HCT116 (cell line): ENCODE results near the gene UPP2. TPM values are rescaled to one million over a fixed set of nuclear protein-coding genes. Genes with fewer than 3 reads are reported as not detected.

Experiments
- ATAC-seq: fragments of 200-7000 bp; cut with Tn5 transposase; 2 replicates; pipeline ENCODE4 v1.9.1; 2020; ENCODE audit warnings: mild to moderate bottlenecking, moderate library complexity
- BruUV-seq: library from RNA; stranded (reverse); fragments of 400-500 nt; replicated peaks from 2 replicates; lab custom pipeline; 2021; lab: Mats Ljungman, UMichigan
- CTCF ChIA-PET: fragments of 300-600 bp; sonication (Branson Sonifier 250); formaldehyde crosslinking; loops from one replicate; lab custom pipeline; 2021; ENCODE audit warnings: antibody characterized with exemption; lab: Charles Lee
- POLR2A ChIA-PET: fragments of 300-600, 350-600 bp; sonication (Branson Sonifier 250); formaldehyde crosslinking; loops from one replicate; lab custom pipeline; 2021; ENCODE audit warnings: antibody characterized with exemption; lab: Charles Lee
- RAD21 ChIA-PET, 2 experiments: fragments of 300-600 bp; sonication (Branson Sonifier 250); formaldehyde crosslinking; loops; one replicate each; lab custom pipeline; 2023; ENCODE audit warnings: low total read pairs in 2 of 2; ENCODE audit not compliant: uncharacterized antibody in 2 of 2, unreplicated experiment in 2 of 2, low non-redundant PET in 1 of 2; lab: Charles Lee
- DNase-seq: peaks from one replicate; pipeline ENCODE4 v3.0.0-alpha.2; 2010; ENCODE audit warnings: low read depth, low spot score
- H2AFZ ChIP-seq: fragments of 200-600 bp; shearing (Covaris generic), sonication (generic); 2 replicates; pipeline ENCODE4 v1.6.1; 2017; ENCODE audit warnings: low read depth, mixed run types, mixed read lengths, antibody characterized with exemption, low read length; ENCODE audit not compliant: poor library complexity, severe bottlenecking
- H3K27ac ChIP-seq: 2 replicates; pipeline ENCODE4 v1.5.1; 2012; ENCODE audit warnings: low read depth, low read length
- H3K27me3 ChIP-seq: fragments of 200-600 bp; sonication (generic); 2 replicates; pipeline ENCODE4 v1.6.1; 2016; ENCODE audit warnings: mixed run types, low read length, mixed read lengths; ENCODE audit not compliant: insufficient read depth
- H3K36me3 ChIP-seq, 2 experiments: fragments of 200-500 bp in 1 of 2; fragments of 200-600 bp in 1 of 2; sonication (Bioruptor generic) in 1 of 2; sonication (generic) in 1 of 2; 2 replicates each; pipeline versions ENCODE4 v1.5.1 to v1.6.1; 2014 to 2016; ENCODE audit warnings: low read length in 2 of 2, inconsistent platforms in 1 of 2, mixed read lengths in 1 of 2, mixed run types in 1 of 2; ENCODE audit not compliant: insufficient read depth in 2 of 2, control insufficient read depth in 1 of 2
- H3K4me1 ChIP-seq, 2 experiments: fragments of 200-600 bp in 1 of 2; sonication (generic) in 1 of 2; 2 replicates each; pipeline versions ENCODE4 v1.5.1 to v1.6.1; 2012 to 2017; ENCODE audit warnings: low read length in 2 of 2, inconsistent platforms in 1 of 2, mild to moderate bottlenecking in 1 of 2, mixed read lengths in 1 of 2, mixed run types in 1 of 2, moderate library complexity in 1 of 2; ENCODE audit not compliant: insufficient read depth in 2 of 2, control insufficient read depth in 1 of 2
- H3K4me2 ChIP-seq: fragments of 200-600 bp; sonication (generic); 2 replicates; pipeline ENCODE4 v1.6.1; 2017; ENCODE audit warnings: mixed run types, low read length, mixed read lengths
- H3K4me3 ChIP-seq, 2 experiments: fragments of 200-600 bp in 1 of 2; sonication (generic) in 1 of 2; replicated peaks in 1 of 2; 2 replicates each; pipeline ENCODE4 v1.5.1; 2011 to 2016; ENCODE audit warnings: low read length in 2 of 2, control low read depth in 1 of 2, low read depth in 1 of 2, mild to moderate bottlenecking in 1 of 2, mixed read lengths in 1 of 2, mixed run types in 1 of 2
- H3K79me2 ChIP-seq: fragments of 200-600 bp; sonication (generic); 2 replicates; pipeline ENCODE4 v1.6.1; 2017; ENCODE audit warnings: mild to moderate bottlenecking, mixed run types, low read length, moderate library complexity, mixed read lengths; ENCODE audit not compliant: insufficient read depth
- H3K9ac ChIP-seq: fragments of 200-600 bp; sonication (generic); 2 replicates; pipeline ENCODE4 v1.6.1; 2016; ENCODE audit warnings: low read length, mixed read lengths
- H3K9me2 ChIP-seq: fragments of 200-600 bp; sonication (generic), shearing (Covaris generic); 2 replicates; pipeline ENCODE4 v1.6.1; 2017; ENCODE audit warnings: mixed run types, mild to moderate bottlenecking, moderate library complexity; ENCODE audit not compliant: insufficient read depth
- H3K9me3 ChIP-seq, 2 experiments: fragments of 200-500 bp in 1 of 2; fragments of 200-600 bp in 1 of 2; sonication (Bioruptor generic) in 1 of 2; sonication (generic) in 1 of 2; 2 replicates each; pipeline ENCODE4 v1.6.1; 2014 to 2017; ENCODE audit warnings: low read length in 2 of 2, mixed read lengths in 2 of 2, inconsistent platforms in 1 of 2, low read depth in 1 of 2, mild to moderate bottlenecking in 1 of 2, mixed run types in 1 of 2, moderate library complexity in 1 of 2; ENCODE audit not compliant: control insufficient read depth in 1 of 2, insufficient read depth in 1 of 2
- H4K20me1 ChIP-seq: fragments of 200-600 bp; sonication (generic), shearing (Covaris generic); 2 replicates; pipeline ENCODE4 v1.6.1; 2017; ENCODE audit warnings: mixed run types, mild to moderate bottlenecking, moderate library complexity; ENCODE audit not compliant: insufficient read depth
- ATF3 ChIP-seq: IDR thresholded peaks from 2 replicates; pipeline ENCODE4 v1.6.1; 2012
- CBX3 ChIP-seq: IDR thresholded peaks from 2 replicates; pipeline ENCODE4 v1.6.1; 2012; ENCODE audit warnings: low read depth
- CTCF ChIP-seq, 3 experiments: fragments of 200-600 bp in 1 of 3; sonication (generic) in 1 of 3; IDR thresholded peaks in 2 of 3; conservative IDR thresholded peaks in 1 of 3; 2 replicates each; pipeline ENCODE4 v1.5.1; 2012 to 2017; ENCODE audit warnings: low read depth in 2 of 3, low read length in 2 of 3, antibody characterized with exemption in 1 of 3, borderline replicate concordance in 1 of 3, control low read depth in 1 of 3, mild to moderate bottlenecking in 1 of 3, mixed read lengths in 1 of 3, mixed run types in 1 of 3, moderate library complexity in 1 of 3; ENCODE audit not compliant: insufficient read depth in 1 of 3
- EGR1 ChIP-seq: IDR thresholded peaks from 2 replicates; pipeline ENCODE4 v1.6.1; 2012; ENCODE audit warnings: low read depth
- EZH2 ChIP-seq: fragments of 200-600 bp; sonication (generic); IDR thresholded peaks from 2 replicates; pipeline ENCODE4 v1.6.1; 2017; ENCODE audit warnings: antibody characterized with exemption, mixed run types
- EZH2phosphoT487 ChIP-seq: fragments of 200-600 bp; IDR thresholded peaks from 2 replicates; pipeline ENCODE4 v1.6.1; 2018; ENCODE audit warnings: antibody characterized with exemption, borderline replicate concordance
- FOSL1 ChIP-seq: IDR thresholded peaks from 2 replicates; pipeline ENCODE4 v1.6.1; 2012; ENCODE audit warnings: low read depth
- JUND ChIP-seq: IDR thresholded peaks from 2 replicates; pipeline ENCODE4 v1.6.1; 2012
- SP1 ChIP-seq: IDR thresholded peaks from 2 replicates; pipeline ENCODE4 v1.6.1; 2012; ENCODE audit warnings: low read depth
- SRF ChIP-seq: IDR thresholded peaks from 2 replicates; pipeline ENCODE4 v1.6.1; 2012; ENCODE audit warnings: low read depth
- TCF7L2 ChIP-seq: IDR thresholded peaks from 2 replicates; pipeline ENCODE4 v1.7.0; 2011; ENCODE audit warnings: borderline replicate concordance, inconsistent platforms; ENCODE audit not compliant: insufficient read depth, insufficient read length; ENCODE audit errors: extremely low read depth
- ZFX ChIP-seq: fragments of 450-650 bp; IDR thresholded peaks from 2 replicates; pipeline ENCODE4 v1.6.1; 2017
- ZNF274 ChIP-seq: fragments of 200-500 bp; sonication (Bioruptor generic); IDR thresholded peaks from 2 replicates; pipeline ENCODE4 v1.6.1; 2014; ENCODE audit warnings: mild to moderate bottlenecking, low read depth, low read length, inconsistent platforms
- intact Hi-C: fragments of 100-400 bp; cut with micrococcal nuclease; formaldehyde crosslinking; loops from 2 replicates; pipeline ENCODE4 v1.10.0; 2022
- total RNA-seq: library from RNA; stranded (reverse); gene quantifications from one replicate; pipeline ENCODE4 v1.2.1, GENCODE V29; 2021; ENCODE audit not compliant: unreplicated experiment
- TF ChIP-seq, protein P1 (sequence below): IDR thresholded peaks from 2 replicates; pipeline ENCODE4 v1.6.1; 2012; ENCODE audit warnings: low read depth
- TF ChIP-seq, protein P2 (sequence below): IDR thresholded peaks from 2 replicates; pipeline ENCODE4 v1.6.1; 2012

UPP2 gene
- total RNA-seq, 1 experiment from 2014 or later, result not detected

DNA sequence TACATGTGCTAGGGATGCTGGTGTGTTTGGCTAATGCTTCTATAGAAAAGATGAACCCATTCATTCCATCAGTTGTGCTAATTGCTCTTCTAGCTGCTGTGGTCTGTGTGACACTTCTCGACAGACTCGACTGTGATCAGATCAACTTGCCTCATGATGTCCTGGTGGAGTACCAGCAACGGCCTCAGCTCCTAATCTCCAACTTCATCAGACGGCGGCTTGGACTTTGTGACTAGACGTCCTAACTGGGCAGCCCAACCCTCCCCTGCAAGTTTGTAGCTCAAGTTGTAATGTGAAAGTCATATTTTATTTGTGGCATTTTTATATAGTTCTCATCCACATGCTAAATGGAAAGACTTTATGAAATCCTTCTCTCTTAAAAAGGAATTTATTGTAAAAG is 33.0 kb downstream of the UPP2 start:
- Histone ChIP-seq H3K9ac (no peak overlapping the region), H3K79me2 (no peaks in the 10 kb centered on the region), H3K9me3 (no peaks in the 10 kb centered on the region), H3K4me2 (no peak overlapping the region), H3K36me3 (no peaks in the 10 kb centered on the region), H3K27me3 (no peaks in the 10 kb centered on the region), H3K4me3 (no peak overlapping the region), H3K4me1 (no peaks in the 10 kb centered on the region), H3K9me2 (no peaks in the 10 kb centered on the region), H4K20me1 (no peaks in the 10 kb centered on the region), H2AFZ (no peak overlapping the region), H3K27ac (no peak overlapping the region)
- intact Hi-C loops, result no loop called here
- TF ChIP-seq ZFX (no peak), ZNF274 (no peak), SP1 (no peak), EGR1 (no peak)
- ChIA-PET CTCF (no interaction called here), POLR2A (no interaction called here), RAD21 (no interaction called here)
- ATAC-seq (no peak), DNase-seq (no peak)
- no TSS peak for BruUV-seq

- no peaks in the 10 kb centered on the region for H4K20me1 ChIP-seq
- H2AFZ ChIP-seq, result no peak overlapping the region
- intact Hi-C loops, result no loop called here
- TF ChIP-seq SP1, result no peak
- no peak for TF ChIP-seq CTCF (IDR thresholded peaks at IDR 0.05 in 2 of 3, conservative IDR thresholded peaks at IDR 0.05 in 1 of 3; ENCODE audit: borderline replicate concordance in 1 of 3, insufficient read depth in 1 of 3, low read depth in 2 of 3, low read length in 2 of 3)
- TF ChIP-seq, protein P1, sequence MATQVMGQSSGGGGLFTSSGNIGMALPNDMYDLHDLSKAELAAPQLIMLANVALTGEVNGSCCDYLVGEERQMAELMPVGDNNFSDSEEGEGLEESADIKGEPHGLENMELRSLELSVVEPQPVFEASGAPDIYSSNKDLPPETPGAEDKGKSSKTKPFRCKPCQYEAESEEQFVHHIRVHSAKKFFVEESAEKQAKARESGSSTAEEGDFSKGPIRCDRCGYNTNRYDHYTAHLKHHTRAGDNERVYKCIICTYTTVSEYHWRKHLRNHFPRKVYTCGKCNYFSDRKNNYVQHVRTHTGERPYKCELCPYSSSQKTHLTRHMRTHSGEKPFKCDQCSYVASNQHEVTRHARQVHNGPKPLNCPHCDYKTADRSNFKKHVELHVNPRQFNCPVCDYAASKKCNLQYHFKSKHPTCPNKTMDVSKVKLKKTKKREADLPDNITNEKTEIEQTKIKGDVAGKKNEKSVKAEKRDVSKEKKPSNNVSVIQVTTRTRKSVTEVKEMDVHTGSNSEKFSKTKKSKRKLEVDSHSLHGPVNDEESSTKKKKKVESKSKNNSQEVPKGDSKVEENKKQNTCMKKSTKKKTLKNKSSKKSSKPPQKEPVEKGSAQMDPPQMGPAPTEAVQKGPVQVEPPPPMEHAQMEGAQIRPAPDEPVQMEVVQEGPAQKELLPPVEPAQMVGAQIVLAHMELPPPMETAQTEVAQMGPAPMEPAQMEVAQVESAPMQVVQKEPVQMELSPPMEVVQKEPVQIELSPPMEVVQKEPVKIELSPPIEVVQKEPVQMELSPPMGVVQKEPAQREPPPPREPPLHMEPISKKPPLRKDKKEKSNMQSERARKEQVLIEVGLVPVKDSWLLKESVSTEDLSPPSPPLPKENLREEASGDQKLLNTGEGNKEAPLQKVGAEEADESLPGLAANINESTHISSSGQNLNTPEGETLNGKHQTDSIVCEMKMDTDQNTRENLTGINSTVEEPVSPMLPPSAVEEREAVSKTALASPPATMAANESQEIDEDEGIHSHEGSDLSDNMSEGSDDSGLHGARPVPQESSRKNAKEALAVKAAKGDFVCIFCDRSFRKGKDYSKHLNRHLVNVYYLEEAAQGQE, result no peak
- no peak for TF ChIP-seq JUND
- no peak for TF ChIP-seq ATF3
- no peak for TF ChIP-seq FOSL1
- no peak for TF ChIP-seq SRF
- TF ChIP-seq, protein P2, sequence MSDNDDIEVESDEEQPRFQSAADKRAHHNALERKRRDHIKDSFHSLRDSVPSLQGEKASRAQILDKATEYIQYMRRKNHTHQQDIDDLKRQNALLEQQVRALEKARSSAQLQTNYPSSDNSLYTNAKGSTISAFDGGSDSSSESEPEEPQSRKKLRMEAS, result no peak
- no peak for TF ChIP-seq EZH2
- no peak for TF ChIP-seq EGR1
- no peak for TF ChIP-seq TCF7L2
- no peak for TF ChIP-seq EZH2phosphoT487
- TF ChIP-seq CBX3, result no peak
- BruUV-seq, result no TSS peak
- no peak overlapping the region for H3K4me3 ChIP-seq
- ChIA-PET RAD21 (no interaction called here), CTCF (no interaction called here), POLR2A (no interaction called here)
- H3K27ac ChIP-seq, result no peak overlapping the region
- H3K36me3 ChIP-seq, result no peaks in the 10 kb centered on the region
- H3K9me3 ChIP-seq, result no peaks in the 10 kb centered on the region
- no peaks in the 10 kb centered on the region for H3K79me2 ChIP-seq
- DNase-seq (no peak), ATAC-seq (no peak)
- no peaks in the 10 kb centered on the region for H3K9me2 ChIP-seq
- H3K4me2 ChIP-seq, result no peak overlapping the region
- no peaks in the 10 kb centered on the region for H3K4me1 ChIP-seq
- H3K9ac ChIP-seq, result no peak overlapping the region
- H3K27me3 ChIP-seq, result no peaks in the 10 kb centered on the region
Observed at GRCh38 chr2:158135096-158135495, 33.4 kb downstream of the UPP2 start.
